Stimulated activated CD4-positive, alpha-beta T cell treated with anti-CD3 and anti-CD28 coated beads, Interleukin-4, amount 100 ng/mL, for 4 hours (primary cell): ENCODE data around the gene MCM10.

Experiments used
- DNase-seq, 2 experiments: peaks; one replicate each; pipeline ENCODE4 v3.0.0-alpha.2; 2020

Gene MCM10

GRCh38 chr10:13167568-13167967, 6.2 kb downstream of the MCM10 start:
- DNase-seq: no peak

GRCh38 chr10:13168781-13169180, 7.4 kb downstream of the MCM10 start:
- no peak for DNase-seq

DNA sequence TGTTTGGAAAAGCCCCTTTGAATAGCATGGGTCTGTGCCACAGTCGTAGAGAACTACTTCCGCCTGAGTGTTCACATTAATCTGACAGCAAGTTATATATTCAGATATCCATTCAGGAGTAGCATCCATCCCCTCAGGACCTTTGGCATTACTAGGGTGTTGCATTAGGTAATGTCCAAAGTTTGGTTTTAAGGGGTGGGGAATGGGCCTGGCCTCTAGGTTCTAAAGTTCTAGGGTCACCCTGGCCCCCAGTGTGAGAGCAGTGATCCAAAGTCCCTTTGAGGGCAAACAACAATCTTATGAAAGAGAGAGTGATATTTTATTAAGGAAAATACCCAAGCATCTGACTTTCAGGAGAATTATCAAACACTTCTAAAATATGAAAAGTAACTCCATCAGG, 12.3 kb downstream of the MCM10 start:
- DNase-seq: no peak

- no peak for DNase-seq
Measured at GRCh38 chr10:13180788-13181187, 19.4 kb downstream of the MCM10 start.

GRCh38 chr10:13182424-13182823, 21.1 kb downstream of the MCM10 start:
- no peak for DNase-seq

DNA sequence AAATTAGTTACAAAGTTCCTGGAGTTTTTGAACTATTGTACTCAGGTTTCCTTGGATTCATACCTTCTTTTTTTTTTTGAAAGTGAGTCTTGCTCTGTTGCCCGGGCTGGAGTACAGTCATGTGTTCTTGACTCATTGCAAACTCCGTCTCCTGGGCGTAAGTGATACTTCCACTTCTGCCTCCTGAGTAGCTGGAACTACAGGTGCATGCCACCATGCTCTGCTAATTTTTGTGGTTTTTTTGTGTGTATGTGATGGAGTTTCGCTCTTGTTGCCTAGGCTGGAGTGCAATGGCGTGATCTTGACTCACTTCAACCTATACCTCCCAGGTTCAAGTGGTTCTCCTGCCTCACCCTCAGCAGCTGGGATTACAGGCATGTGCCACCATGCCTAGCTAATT, 22.3 kb downstream of the MCM10 start:
- no peak for DNase-seq

DNA sequence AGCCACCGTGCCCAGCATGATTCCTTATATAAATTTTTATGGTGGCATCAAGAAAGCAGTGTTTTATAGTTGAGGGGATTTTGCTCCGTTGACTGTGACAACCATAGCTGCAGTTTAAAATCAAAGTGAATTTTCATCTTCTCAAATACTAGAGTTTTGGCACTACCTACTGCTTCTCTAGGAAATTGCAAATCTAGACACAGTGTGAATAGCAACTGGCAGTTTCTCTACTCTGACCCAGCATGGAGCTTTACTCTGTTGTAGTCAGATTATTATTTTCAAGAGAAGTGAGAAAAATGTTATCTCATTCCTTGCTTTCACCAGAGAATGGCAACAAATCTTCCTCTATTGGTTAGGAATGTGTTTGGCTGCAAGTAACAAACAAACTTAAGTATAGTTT, 22.9 kb downstream of the MCM10 start:
- no peak for DNase-seq

DNA sequence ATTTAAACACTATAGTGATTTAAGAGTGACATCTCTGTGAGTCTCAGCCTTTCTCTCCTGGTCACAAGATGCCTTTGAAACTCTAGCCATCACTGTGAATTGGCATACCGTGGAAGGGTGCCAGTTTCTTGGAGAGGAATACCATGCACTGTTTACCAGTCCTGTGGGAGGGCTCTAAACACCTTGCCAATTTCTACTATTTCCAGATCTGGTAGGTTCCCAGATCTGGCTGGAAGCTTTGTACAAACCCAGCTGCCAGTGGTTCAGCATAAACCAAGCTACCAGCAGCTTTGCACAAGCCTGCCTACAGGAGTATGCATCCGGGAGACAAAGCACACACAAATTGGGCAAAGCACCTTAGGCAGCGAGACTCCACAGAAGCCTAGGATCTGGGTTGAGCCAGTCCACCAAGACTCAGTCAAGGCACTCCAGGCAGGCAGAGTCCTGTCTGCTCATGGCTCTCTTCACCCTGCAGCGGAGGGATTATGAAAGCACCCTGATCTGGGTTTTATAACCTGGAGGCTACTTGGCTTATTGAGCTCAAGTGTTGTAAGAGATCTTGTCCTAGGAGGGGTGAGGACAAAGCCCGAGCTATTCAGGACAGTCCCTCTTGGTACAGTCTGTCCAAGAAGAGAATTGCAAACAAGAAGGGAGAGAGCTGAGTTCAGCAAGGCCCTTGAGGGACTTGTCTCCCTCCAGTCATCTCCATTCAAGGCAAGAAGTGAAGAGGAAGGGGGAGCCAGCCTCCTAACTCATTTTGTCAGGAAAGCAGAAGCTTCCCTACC, 23.6 kb downstream of the MCM10 start:
- no peak for DNase-seq

GRCh38 chr10:13187135-13187534, 25.8 kb downstream of the MCM10 start:
- DNase-seq: no peak

GRCh38 chr10:13188593-13188992, 27.2 kb downstream of the MCM10 start:
- DNase-seq: no peak

DNA sequence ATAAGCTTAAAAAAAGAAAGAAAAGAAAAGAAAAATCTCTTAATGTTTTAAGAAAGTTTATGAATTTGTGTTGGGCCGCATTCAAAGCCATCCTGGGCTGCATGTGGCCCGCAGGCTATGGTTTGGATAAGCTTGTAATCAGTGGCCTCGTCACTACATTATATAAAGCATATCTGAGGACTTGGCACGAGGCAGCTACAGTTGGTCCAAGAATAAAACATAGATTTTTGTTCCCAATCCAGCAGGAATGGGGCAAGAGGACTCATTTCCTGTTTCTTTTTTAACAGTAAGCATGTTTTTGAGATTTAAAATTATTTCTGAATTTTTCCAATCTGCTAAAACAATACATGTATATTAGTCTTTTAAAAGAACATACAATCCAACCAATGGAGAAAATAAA, 28.6 kb downstream of the MCM10 start:
- DNase-seq: no peak

- no peak for DNase-seq
Measured at GRCh38 chr10:13190816-13191215, 29.5 kb downstream of the MCM10 start.

DNA sequence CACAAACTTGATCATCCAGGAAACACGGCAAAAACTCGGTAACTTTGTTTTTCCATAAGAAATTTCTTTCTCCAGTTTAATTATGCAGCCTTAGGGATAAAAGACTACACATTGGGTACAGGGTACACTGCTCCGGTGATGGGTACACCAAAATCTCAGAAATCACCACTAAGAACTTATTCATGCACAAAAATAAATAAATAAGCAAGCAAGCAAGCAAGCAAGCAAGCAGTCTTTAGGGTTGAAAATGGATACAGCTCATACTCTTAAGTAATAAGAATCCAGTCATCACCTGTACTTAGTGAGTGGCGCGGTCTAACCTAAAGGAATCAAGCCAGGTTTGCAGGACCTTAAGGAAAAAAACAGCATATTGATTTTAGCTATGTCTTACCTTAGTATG, 30.0 kb downstream of the MCM10 start:
- no peak for DNase-seq

- DNase-seq: no peak
Measured at GRCh38 chr10:13193637-13194036, 32.3 kb downstream of the MCM10 start.

GRCh38 chr10:13195016-13195415, 33.7 kb downstream of the MCM10 start:
- DNase-seq: no peak

DNA sequence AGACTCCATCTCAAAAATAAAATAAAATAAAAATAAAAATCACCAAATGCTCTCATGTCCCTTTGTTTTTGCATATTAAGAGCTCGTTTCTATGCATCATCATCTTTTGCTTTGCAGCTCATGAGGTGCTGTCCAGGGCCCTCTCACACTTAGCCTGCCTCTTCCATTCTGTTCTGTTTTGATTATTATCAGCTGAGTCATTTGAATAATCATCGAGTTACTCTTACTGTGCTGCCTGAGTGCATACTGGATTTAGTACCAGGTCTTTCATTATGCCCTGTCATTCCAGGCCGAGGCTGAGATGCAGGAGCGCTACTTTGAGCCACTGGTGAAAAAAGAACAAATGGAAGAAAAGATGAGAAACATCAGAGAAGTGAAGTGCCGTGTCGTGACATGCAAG, 39.8 kb downstream of the MCM10 start:
- DNase-seq: no peak

DNA sequence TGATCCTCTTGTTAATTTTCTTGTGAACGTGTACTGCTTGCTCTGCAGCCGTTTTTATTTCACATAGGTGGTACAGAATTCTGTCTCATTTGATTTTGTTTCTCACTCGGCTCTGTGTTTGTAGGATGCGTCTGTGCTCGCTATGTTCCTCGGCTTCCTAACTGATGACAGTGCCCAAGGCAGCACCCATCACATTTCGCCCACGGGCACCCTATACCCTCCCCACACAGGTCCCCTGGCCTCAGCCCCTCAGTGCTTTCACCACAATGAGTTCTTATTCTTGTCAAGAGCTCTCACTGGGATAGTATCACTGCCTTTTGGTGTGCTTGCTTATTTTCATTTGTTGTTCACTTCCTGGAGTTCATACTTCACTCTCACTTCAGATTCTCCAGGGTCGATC, 44.7 kb downstream of the MCM10 start:
- no peak for DNase-seq

GRCh38 chr10:13206546-13207443, 45.4 kb downstream of the MCM10 start:
- DNase-seq: no peak

GRCh38 chr10:13213163-13213562, 51.8 kb downstream of the MCM10 start:
- DNase-seq: no peak

DNA sequence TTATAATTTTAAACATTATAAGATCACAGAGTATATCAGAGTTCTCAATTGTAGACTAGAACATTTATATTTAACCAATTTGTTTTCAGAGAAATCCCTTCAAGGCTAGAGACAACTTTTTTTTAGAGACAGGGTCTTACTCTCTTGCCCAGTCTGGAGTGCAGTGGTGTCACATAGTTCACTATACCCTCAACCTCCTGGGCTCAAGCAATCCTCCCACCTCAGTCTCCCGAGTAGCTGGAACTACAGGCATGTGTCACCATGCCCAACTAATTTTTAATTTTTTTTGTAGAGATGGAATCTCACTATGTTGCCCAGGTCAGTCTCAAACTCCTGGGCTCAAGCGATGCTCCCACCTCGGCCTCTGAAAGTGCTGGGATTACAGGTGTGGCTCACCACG, 57.5 kb downstream of the MCM10 start:
- DNase-seq: no peak

DNA sequence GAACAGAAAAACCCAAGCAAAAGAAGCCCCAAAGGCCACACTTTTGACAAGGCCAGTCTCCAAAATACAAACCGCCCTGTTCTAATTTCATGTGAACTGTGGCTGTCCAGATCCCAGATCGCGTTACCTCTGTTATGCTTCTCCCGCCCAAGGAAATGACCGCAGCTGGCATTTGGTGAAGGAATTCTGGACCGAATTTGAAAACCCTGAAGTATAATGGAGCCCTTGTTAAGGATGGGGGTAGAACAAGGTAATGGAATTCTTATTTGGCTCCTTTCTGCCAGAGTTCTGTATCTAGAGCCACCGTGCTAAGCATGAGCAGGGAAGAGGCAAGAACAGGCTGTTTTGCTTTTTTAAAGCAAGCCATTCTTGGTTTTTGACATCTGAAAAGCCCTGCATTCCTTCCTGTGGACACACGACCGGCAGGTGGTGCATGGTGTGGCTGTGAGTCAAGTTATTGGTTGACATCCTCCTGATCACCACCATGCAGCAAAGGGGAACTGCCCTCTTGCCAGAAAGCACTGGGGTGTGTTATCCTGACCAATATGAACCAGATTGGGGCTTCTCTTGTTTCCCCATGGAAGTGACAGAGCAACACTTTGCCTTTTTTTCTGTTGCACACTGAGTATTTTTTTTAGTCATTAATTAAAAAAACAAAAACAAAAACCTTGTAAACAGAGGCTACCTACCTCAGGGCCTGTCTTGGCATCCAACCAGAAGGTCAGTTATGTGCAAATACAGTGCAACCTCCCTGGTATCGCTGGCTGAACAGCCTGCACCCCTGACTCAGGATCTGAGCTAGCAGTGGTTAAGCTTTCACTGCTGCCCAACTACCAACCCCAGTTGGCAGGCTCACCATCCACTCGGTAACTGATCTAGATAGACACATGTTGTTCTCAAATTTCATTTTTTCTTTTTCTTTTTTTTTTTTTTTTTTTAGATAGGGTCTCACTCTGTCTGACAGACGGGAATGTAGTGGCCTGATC, 58.6 kb downstream of the MCM10 start:
- no peak for DNase-seq

GRCh38 chr10:13221572-13221971, 60.2 kb downstream of the MCM10 start:
- no peak for DNase-seq

- no peak for DNase-seq
Measured at GRCh38 chr10:13222151-13222550, 60.8 kb downstream of the MCM10 start.
